WERI-Rb-1 (cell line): Measurements from ENCODE around the gene BRD1.
"Not testable (repeated sequence)": the region's sequence is repeated elsewhere in the genome, so short reads cannot be mapped to it uniquely, and the experiment has no call there.

Experiments
- DNase-seq: peaks from one replicate; pipeline ENCODE4 v3.0.0-alpha.2; 2020
- H3K27ac ChIP-seq: fragments of 250-450 bp; sonication (Bioruptor Pico); 2 replicates; pipeline ENCODE4 v1.5.1; 2020; ENCODE audit warnings: mild to moderate bottlenecking, moderate library complexity
- H3K27me3 ChIP-seq: fragments of 250-450 bp; sonication (Bioruptor Pico); 2 replicates; pipeline ENCODE4 v1.5.1; 2021; ENCODE audit warnings: mild to moderate bottlenecking, low read depth, moderate library complexity; ENCODE audit not compliant: insufficient read depth, severe bottlenecking
- H3K36me3 ChIP-seq: fragments of 250-450 bp; sonication (Bioruptor Pico); 2 replicates; pipeline ENCODE4 v1.5.1; 2020; ENCODE audit warnings: mild to moderate bottlenecking, moderate library complexity
- H3K4me3 ChIP-seq: 2 replicates; pipeline ENCODE4 v1.5.1; 2011; ENCODE audit warnings: low read depth, mild to moderate bottlenecking, control low read depth, low read length
- H3K9me3 ChIP-seq: fragments of 250-450 bp; sonication (Bioruptor Pico); 2 replicates; pipeline ENCODE4 v1.5.1; 2021; ENCODE audit warnings: mild to moderate bottlenecking, moderate library complexity; ENCODE audit not compliant: severe bottlenecking
- CTCF ChIP-seq: IDR thresholded peaks from 2 replicates; pipeline ENCODE4 v1.5.1; 2011; ENCODE audit warnings: low read depth, mild to moderate bottlenecking, control low read depth, inconsistent platforms, low read length

BRD1 gene

GRCh38 chr22:49765091-49765771 is 62.4 kb downstream of the BRD1 start:
- no peak for TF ChIP-seq CTCF
- Histone ChIP-seq H3K27me3 (no peaks in the 10 kb centered on the region), H3K36me3 (no peaks in the 10 kb centered on the region), H3K27ac (no peak overlapping the region), H3K4me3 (no peak overlapping the region), H3K9me3 (peaks cover 4% of the 10 kb centered on the region)
- no peak for DNase-seq

GRCh38 chr22:49764127-49764581 is 63.5 kb downstream of the BRD1 start:
- H3K4me3 ChIP-seq: no peak overlapping the region
- H3K27me3 ChIP-seq: no peaks in the 10 kb centered on the region
- no peak for TF ChIP-seq CTCF
- H3K27ac ChIP-seq: no peak overlapping the region
- no peaks in the 10 kb centered on the region for H3K36me3 ChIP-seq
- H3K9me3 ChIP-seq: peaks cover 6% of the 10 kb centered on the region
- no peak for DNase-seq

GRCh38 chr22:49763696-49764095 is 64.0 kb downstream of the BRD1 start:
- no peak overlapping the region for H3K27ac ChIP-seq
- peaks cover 7% of the 10 kb centered on the region for H3K9me3 ChIP-seq
- no peak overlapping the region for H3K4me3 ChIP-seq
- DNase-seq: no peak
- no peaks in the 10 kb centered on the region for H3K27me3 ChIP-seq
- no peaks in the 10 kb centered on the region for H3K36me3 ChIP-seq
- no peak for TF ChIP-seq CTCF

GRCh38 chr22:49763138-49763537 is 64.5 kb downstream of the BRD1 start:
- DNase-seq: no peak
- H3K27me3 ChIP-seq: no peaks in the 10 kb centered on the region
- TF ChIP-seq CTCF: no peak

GRCh38 chr22:49762571-49762970 is 65.1 kb downstream of the BRD1 start:
- not testable (repeated sequence) for H3K27me3 ChIP-seq

More at GRCh38 chr22:49763138-49763537, 64.5 kb downstream of the BRD1 start:
- Histone ChIP-seq H3K36me3 (no peaks in the 10 kb centered on the region), H3K27ac (no peak overlapping the region), H3K4me3 (no peak overlapping the region), H3K9me3 (peaks cover 12% of the 10 kb centered on the region)

GRCh38 chr22:49761836-49762235 is 65.8 kb downstream of the BRD1 start:
- Histone ChIP-seq H3K36me3 (no peaks in the 10 kb centered on the region), H3K27ac (peak overlapping the region; percentile 94; the same call in 1 of the 2 replicates), H3K4me3 (no peak overlapping the region), H3K27me3 (no peaks in the 10 kb centered on the region), H3K9me3 (peaks cover 12% of the 10 kb centered on the region)
- no peak for DNase-seq
- TF ChIP-seq CTCF: no peak

More at GRCh38 chr22:49762571-49762970, 65.1 kb downstream of the BRD1 start:
- not testable (repeated sequence) for H3K4me3 ChIP-seq, DNase-seq, H3K36me3 ChIP-seq, H3K27ac ChIP-seq
- H3K9me3 ChIP-seq: peaks cover 12% of the 10 kb centered on the region
